K562 (cell line): ENCODE results near the gene FGF14. TPM values are rescaled to one million over a fixed set of nuclear protein-coding genes. Genes with fewer than 3 reads are reported as not detected.

ENCODE experiments used
- ATAC-seq: fragments of 200-7000 bp; cut with Tn5 transposase; 3 replicates; pipeline ENCODE4 v1.9.1; 2020; ENCODE audit warnings: moderate library complexity
- BruUV-seq: library from RNA; stranded (reverse); fragments of 400-500 nt; replicated peaks from 2 replicates; lab custom pipeline; 2021; lab: Mats Ljungman, UMichigan
- CTCF ChIA-PET: fragments of 300-600 bp; formaldehyde crosslinking; extraction: SDS; loops from one replicate; lab custom pipeline; 2021; ENCODE audit warnings: low intra/inter-chr PET ratio; lab: Yijun Ruan, JAX
- POLR2A ChIA-PET: fragments of 300-600, 350-650 bp; sonication (Branson Sonifier 250); formaldehyde crosslinking; extraction: SDS; loops from one replicate; lab custom pipeline; 2021; ENCODE audit warnings: antibody characterized with exemption, inconsistent platforms; lab: Yijun Ruan, JAX
- DNase-seq, 4 experiments: peaks; one replicate each; pipeline versions ENCODE4 v3.0.0 to v3.0.0-alpha.2; 2011 to 2018; ENCODE audit warnings: low spot score in 3 of 4, mixed read lengths in 3 of 4; ENCODE audit errors: extremely low read depth in 1 of 4
- FAIRE-seq: peaks from 2 replicates; lab custom pipeline; 2011; peaks lifted over from hg19 to GRCh38; lab: Jason Lieb, UNC
- H2AFZ ChIP-seq: 2 replicates; pipeline ENCODE4 v1.6.0; 2011; ENCODE audit warnings: low read depth, low read length, control low read depth, inconsistent platforms
- H3K27ac ChIP-seq: fragments of 200-600 bp; 3 replicates; pipeline ENCODE4 v1.8.0; 2011; ENCODE audit warnings: low read depth, mild to moderate bottlenecking, control low read depth, inconsistent platforms, low read length, moderate library complexity, mixed read lengths; ENCODE audit errors: extremely low read depth
- H3K27me3 ChIP-seq, 2 experiments: fragments of 300-600 bp in 1 of 2; 2 replicates in 1 of 2; 3 replicates in 1 of 2; pipeline versions ENCODE4 v1.6.0 to v1.8.0; 2011; ENCODE audit warnings: inconsistent platforms in 2 of 2, low read length in 2 of 2, mild to moderate bottlenecking in 1 of 2, mixed read lengths in 1 of 2, moderate library complexity in 1 of 2; ENCODE audit not compliant: control insufficient read depth in 2 of 2, insufficient read depth in 2 of 2
- H3K36me3 ChIP-seq: fragments of 300-600 bp; 3 replicates; pipeline ENCODE4 v1.8.0; 2011; ENCODE audit warnings: mild to moderate bottlenecking, low read length, inconsistent platforms; ENCODE audit not compliant: control insufficient read depth, insufficient read depth
- H3K4me1 ChIP-seq, 2 experiments: fragments of 200-600 bp in 1 of 2; replicated peaks in 1 of 2; 2 replicates in 1 of 2; 3 replicates in 1 of 2; pipeline versions ENCODE4 v1.5.1 to v1.8.0; 2011; ENCODE audit warnings: inconsistent platforms in 2 of 2, low read length in 2 of 2, mild to moderate bottlenecking in 1 of 2, mixed read lengths in 1 of 2, moderate library complexity in 1 of 2; ENCODE audit not compliant: control insufficient read depth in 2 of 2, insufficient read depth in 2 of 2
- H3K4me2 ChIP-seq: 2 replicates; pipeline ENCODE4 v1.6.1; 2011; ENCODE audit warnings: low read length, control low read depth, inconsistent platforms, mixed read lengths; ENCODE audit not compliant: insufficient read depth
- H3K4me3 ChIP-seq: fragments of 200-600 bp; sonication (generic), shearing (Covaris generic); 2 replicates; pipeline ENCODE4 v1.5.1; 2016; ENCODE audit warnings: control low read depth, inconsistent platforms
- H3K79me2 ChIP-seq: fragments of 200-600 bp; 3 replicates; pipeline ENCODE4 v1.8.0; 2011; ENCODE audit warnings: low read length, inconsistent platforms; ENCODE audit not compliant: control insufficient read depth, insufficient read depth
- H3K9ac ChIP-seq, 2 experiments: 2 replicates each; pipeline versions ENCODE4 v1.6.0 to v1.6.1; 2011; ENCODE audit warnings: low read depth in 2 of 2, low read length in 2 of 2, control low read depth in 1 of 2, inconsistent platforms in 1 of 2, mild to moderate bottlenecking in 1 of 2, mixed read lengths in 1 of 2; ENCODE audit not compliant: insufficient read depth in 1 of 2
- H3K9me1 ChIP-seq: one replicate; pipeline ENCODE4 v1.6.0; 2011; ENCODE audit warnings: inconsistent platforms, mild to moderate bottlenecking, low read length, moderate library complexity; ENCODE audit not compliant: control insufficient read depth, insufficient read depth
- H3K9me3 ChIP-seq: replicated peaks from 2 replicates; pipeline ENCODE4 v1.5.1; 2011; ENCODE audit warnings: low read depth, low read length, inconsistent platforms; ENCODE audit not compliant: control insufficient read depth, insufficient read depth
- H4K20me1 ChIP-seq: replicated peaks from 2 replicates; pipeline ENCODE4 v1.6.1; 2011; ENCODE audit warnings: low read length, inconsistent platforms, mixed read lengths; ENCODE audit not compliant: control insufficient read depth, insufficient read depth
- BCOR ChIP-seq: fragments of 450-650 bp; IDR thresholded peaks from 2 replicates; pipeline ENCODE4 v1.6.1; 2016
- CTBP1 ChIP-seq: fragments of 450-650 bp; IDR thresholded peaks from 2 replicates; pipeline ENCODE4 v1.6.1; 2016; ENCODE audit warnings: borderline replicate concordance
- FIP1L1 ChIP-seq: fragments of 200-400 bp; formaldehyde crosslinking; IDR thresholded peaks from 2 replicates; pipeline ENCODE4 v1.6.1; 2018; ENCODE audit warnings: mild to moderate bottlenecking, low read depth, low read length; ENCODE audit not compliant: poor library complexity, severe bottlenecking
- FOXP1 ChIP-seq: sonication (generic); formaldehyde crosslinking; IDR thresholded peaks from 2 replicates; pipeline ENCODE4 v1.8.0; 2022; ENCODE audit warnings: mild to moderate bottlenecking, missing genetic modification reagents
- MECOM ChIP-seq: fragments of 250-450 bp; sonication (Bioruptor Pico); IDR thresholded peaks from 2 replicates; pipeline ENCODE4 v1.8.0; 2022; ENCODE audit warnings: inconsistent platforms
- PML ChIP-seq: IDR thresholded peaks from 2 replicates; pipeline ENCODE4 v1.6.1; 2012; ENCODE audit warnings: low read length, inconsistent platforms
- POLR2H ChIP-seq: IDR thresholded peaks from 2 replicates; pipeline ENCODE4 v1.6.1; 2016; ENCODE audit warnings: missing genetic modification characterization, low read depth, mild to moderate bottlenecking, control low read depth, missing compliant biosample characterization, moderate library complexity
- PTRF ChIP-seq: fragments of 450-650 bp; IDR thresholded peaks from 2 replicates; pipeline ENCODE4 v1.6.1; 2016; ENCODE audit warnings: mild to moderate bottlenecking, missing genetic modification characterization, missing compliant biosample characterization
- RB1 ChIP-seq: fragments of 450-650 bp; IDR thresholded peaks from 2 replicates; pipeline ENCODE4 v1.6.1; 2017; ENCODE audit warnings: low read depth, mild to moderate bottlenecking
- TBL1XR1 ChIP-seq, 2 experiments: IDR thresholded peaks; 2 replicates each; pipeline ENCODE4 v1.6.1; 2012; ENCODE audit warnings: improper control_type of control experiment in 2 of 2, low read length in 2 of 2, mild to moderate bottlenecking in 1 of 2
- U2AF2 ChIP-seq: fragments of 200-400 bp; formaldehyde crosslinking; optimal IDR thresholded peaks from 2 replicates; pipeline ENCODE3; 2017; ENCODE audit warnings: low read depth, mild to moderate bottlenecking, low read length
- ZNF324 ChIP-seq: fragments of 250-450 bp; sonication (Bioruptor Pico); IDR thresholded peaks from 2 replicates; pipeline ENCODE4 v1.4.0; 2020; ENCODE audit warnings: mild to moderate bottlenecking
- WGBS: fragments of 100-300 bp; shearing (Covaris generic); methylation state at CpG from one replicate; pipeline ENCODE4 v1.1.6; 2016; ENCODE audit warnings: low coverage, mixed read lengths; ENCODE audit not compliant: insufficient coverage; ENCODE audit errors: missing lambda C conversion rate; 5-methylcytosine and 5-hydroxymethylcytosine counted together
- in situ Hi-C: fragments of 300-500 bp; cut with MboI; formaldehyde crosslinking; loops from 4 replicates; pipeline ENCODE4 v1.15.0; 2018; ENCODE audit warnings: inconsistent platforms, mixed read lengths
- intact Hi-C: fragments of 100-400 bp; cut with micrococcal nuclease; formaldehyde crosslinking; loops from 2 replicates; pipeline ENCODE4 v1.14.2; 2022
- polyA plus RNA-seq, 8 experiments: library from polyadenylated mRNA; depleted of rRNA in 4 of 8; stranded (reverse) in 5 of 8; unstranded in 3 of 8; fragments of >200 nt; fragmentation: Nextera tagmentation in 2 of 8; fragmentation: Illumina TruSeq in 1 of 8; extraction: Ambion mirVana in 2 of 8; extraction: Trizol in 1 of 8; gene quantifications; 2 replicates each; pipeline versions ENCODE4 v1.2.1 to v1.2.3, GENCODE V29; 2011 to 2014; ENCODE audit warnings: inconsistent platforms in 1 of 8, missing spikeins in 1 of 8
- total RNA-seq, 7 experiments: library from RNA; depleted of rRNA in 6 of 7; stranded (reverse); fragments of >200 nt in 6 of 7; fragmentation: Illumina TruSeq in 2 of 7; extraction: Trizol in 2 of 7; gene quantifications; 2 replicates each; pipeline versions ENCODE4 v1.2.1 to v1.2.3, GENCODE V29; 2011 to 2021; ENCODE audit warnings: low replicate concordance in 1 of 7
- TF ChIP-seq, protein P1 (sequence below): sonication (generic); formaldehyde crosslinking; IDR thresholded peaks from 2 replicates; pipeline ENCODE4 v1.8.0; 2022; ENCODE audit warnings: mild to moderate bottlenecking, missing genetic modification reagents
- TF ChIP-seq, protein P2 (sequence below): sonication (generic); formaldehyde crosslinking; IDR thresholded peaks from 2 replicates; pipeline ENCODE4 v1.8.0; 2022; ENCODE audit warnings: mild to moderate bottlenecking, missing genetic modification reagents

The FGF14 gene
- total and polyA plus RNA-seq, 9 of the 15 experiments (the other 6 are each of a cell fraction or from before 2014, with no cell fraction given) = not detected

DNA sequence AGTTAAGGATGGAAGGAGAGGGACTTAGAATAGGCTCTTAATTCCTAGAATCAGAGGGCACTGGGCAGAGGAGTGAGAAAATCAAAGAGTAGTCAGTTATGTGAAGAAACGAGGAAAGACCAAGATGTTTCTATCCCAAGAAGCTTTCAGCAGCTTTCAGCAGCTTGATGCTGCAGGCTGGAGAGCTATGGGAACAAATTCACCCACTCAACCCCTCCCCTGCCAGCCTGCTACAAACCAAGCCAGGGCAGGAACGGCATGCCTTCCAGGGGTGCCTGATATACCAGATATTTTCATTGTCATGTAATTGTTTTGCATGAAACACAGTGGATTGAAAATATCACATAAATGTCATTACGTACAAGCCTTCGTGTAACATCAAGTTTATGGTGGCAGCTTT lies 262.2 kb downstream of the FGF14 start:
- ChIA-PET CTCF (no interaction called here), POLR2A (no interaction called here)
- BruUV-seq = no TSS peak

More for the DNA sequence above, 262.2 kb downstream of the FGF14 start:
- intact Hi-C loops (no loop called here), in situ Hi-C loops (no loop called here)
- no peak for ATAC-seq
- H3K9ac ChIP-seq = no peak overlapping the region
- no peaks in the 10 kb centered on the region for H3K79me2 ChIP-seq
- 0% methylated on average over 4 of the region's 4 CpGs for WGBS
- no peak overlapping the region for H3K4me2 ChIP-seq
- no peak overlapping the region for H3K4me3 ChIP-seq
- H2AFZ ChIP-seq = no peak overlapping the region
- H3K4me1 ChIP-seq = no peaks in the 10 kb centered on the region
- no peak for FAIRE-seq
- H3K27ac ChIP-seq = no peak overlapping the region
- H4K20me1 ChIP-seq = no peaks in the 10 kb centered on the region
- no peak for DNase-seq
- no peaks in the 10 kb centered on the region for H3K9me3 ChIP-seq
- no peaks in the 10 kb centered on the region for H3K27me3 ChIP-seq
- TF ChIP-seq PTRF (no peak), BCOR (no peak), RB1 (no peak), MECOM (CRISPR knock-in tag) (no peak), PML (no peak), CTBP1 (no peak), TBL1XR1 (IDR thresholded peaks at IDR 0.05; ENCODE audit: low read length in 2 of 2) (no peak), U2AF2 (no peak), ZNF324 (no peak), FOXP1 (no peak), POLR2H (tag) (no peak), FIP1L1 (no peak)
- TF ChIP-seq, protein P1, sequence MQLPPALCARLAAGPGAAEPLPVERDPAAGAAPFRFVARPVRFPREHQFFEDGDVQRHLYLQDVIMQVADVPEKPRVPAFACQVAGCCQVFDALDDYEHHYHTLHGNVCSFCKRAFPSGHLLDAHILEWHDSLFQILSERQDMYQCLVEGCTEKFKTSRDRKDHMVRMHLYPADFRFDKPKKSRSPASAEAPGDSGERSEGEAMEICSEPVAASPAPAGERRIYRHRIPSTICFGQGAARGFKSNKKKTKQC (CRISPR knock-in tag) = no peak
- TF ChIP-seq, protein P2, sequence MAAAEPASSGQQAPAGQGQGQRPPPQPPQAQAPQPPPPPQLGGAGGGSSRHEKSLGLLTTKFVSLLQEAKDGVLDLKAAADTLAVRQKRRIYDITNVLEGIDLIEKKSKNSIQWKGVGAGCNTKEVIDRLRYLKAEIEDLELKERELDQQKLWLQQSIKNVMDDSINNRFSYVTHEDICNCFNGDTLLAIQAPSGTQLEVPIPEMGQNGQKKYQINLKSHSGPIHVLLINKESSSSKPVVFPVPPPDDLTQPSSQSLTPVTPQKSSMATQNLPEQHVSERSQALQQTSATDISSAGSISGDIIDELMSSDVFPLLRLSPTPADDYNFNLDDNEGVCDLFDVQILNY (CRISPR knock-in tag) = no peak
- no peaks in the 10 kb centered on the region for H3K9me1 ChIP-seq
- no peaks in the 10 kb centered on the region for H3K36me3 ChIP-seq
